Suprapubic skin (tissue), 3 donors: ENCODE data around the gene SARS1.

Source experiments
- CTCF ChIP-seq, 2 donors: fragments of 200-600 bp in 1 of 2; fragments of 450-650 bp in 1 of 2; sonication (generic) in 1 of 2; IDR thresholded peaks; one replicate each; pipeline ENCODE4 v1.5.1; 2016 to 2019; ENCODE audit warnings: antibody characterized with exemption in 2 of 2, mild to moderate bottlenecking in 1 of 2, moderate library complexity in 1 of 2
- POLR2A ChIP-seq, 2 donors: fragments of 450-650 bp; IDR thresholded peaks; one replicate each; pipeline ENCODE4 v1.6.1; 2017; ENCODE audit warnings: antibody characterized with exemption in 2 of 2, mild to moderate bottlenecking in 2 of 2, moderate library complexity in 2 of 2

GRCh38 chr1:109253803-109254620 lies 40.3 kb downstream of the SARS1 start:
- TF ChIP-seq CTCF (IDR thresholded peaks at IDR 0.05) (no peak), POLR2A (IDR thresholded peaks at IDR 0.05) (no peak)
